Caki2 (cell line): Measurements from ENCODE around the gene COL4A3. TPM values are rescaled to one million over a fixed set of nuclear protein-coding genes. Genes with fewer than 3 reads are reported as not detected.
"Not testable (repeated sequence)": the region's sequence is repeated elsewhere in the genome, so short reads cannot be mapped to it uniquely, and the experiment has no call there.

ENCODE experiments used
- DNase-seq: peaks from one replicate; pipeline ENCODE4 v3.0.0-alpha.2; 2015; ENCODE audit warnings: low read depth
- in situ Hi-C: cut with HindIII; loops from 2 replicates; pipeline ENCODE4 v1.10.0; 2016; ENCODE audit warnings: low sequenced_read_pairs, low pct_unique_long_range_greater_than_20kb, mixed read lengths
- total RNA-seq: library from RNA; depleted of rRNA; stranded (reverse); fragments of >200 nt; shearing (Covaris generic); gene quantifications from 2 replicates; pipeline ENCODE4 v1.2.3, GENCODE V29; 2014; ENCODE audit warnings: low replicate concordance

COL4A3 gene
- total RNA-seq, 1 experiment from 2014 or later: 3.9 TPM

- in situ Hi-C loops: no loop called here
- peak; percentile 38 for DNase-seq
Measured at GRCh38 chr2:227153307-227153706, 11.1 kb upstream of the COL4A3 start.

DNA sequence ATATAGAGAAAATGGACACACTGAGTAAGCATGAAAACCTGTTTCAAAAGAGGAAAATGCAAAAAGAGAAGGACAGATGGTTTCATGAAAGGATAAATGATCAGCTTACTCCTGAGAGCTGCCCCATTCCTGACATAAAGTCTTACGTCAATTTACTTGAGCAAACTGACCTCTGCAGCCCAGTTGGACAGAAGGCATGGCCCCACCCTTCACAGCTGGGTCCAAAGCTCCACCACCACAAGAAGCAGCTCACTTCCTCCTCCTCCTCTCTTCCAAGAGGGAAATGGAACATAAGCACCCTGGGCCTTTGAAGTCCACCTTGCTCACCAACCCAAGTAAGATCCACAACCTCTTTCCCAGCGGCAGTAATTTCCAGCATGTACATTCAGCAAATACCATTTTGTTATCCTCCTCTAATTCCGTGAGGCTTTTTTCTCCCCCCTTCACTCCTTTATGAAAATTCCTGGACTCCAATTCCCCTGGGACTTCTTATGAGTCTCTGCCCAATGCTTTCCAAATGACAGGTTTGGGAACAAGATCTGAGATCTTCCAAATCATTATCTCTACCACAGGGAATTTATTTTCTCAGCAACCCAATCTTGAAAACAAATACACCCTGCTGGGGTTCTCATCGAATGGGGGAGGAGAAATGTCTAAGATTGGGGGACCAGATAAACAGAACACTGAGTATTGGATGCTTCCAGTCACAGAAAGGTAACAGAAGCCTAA lies 10.5 kb upstream of the COL4A3 start:
- DNase-seq: peak; percentile 19
- in situ Hi-C loops: no loop called here

DNA sequence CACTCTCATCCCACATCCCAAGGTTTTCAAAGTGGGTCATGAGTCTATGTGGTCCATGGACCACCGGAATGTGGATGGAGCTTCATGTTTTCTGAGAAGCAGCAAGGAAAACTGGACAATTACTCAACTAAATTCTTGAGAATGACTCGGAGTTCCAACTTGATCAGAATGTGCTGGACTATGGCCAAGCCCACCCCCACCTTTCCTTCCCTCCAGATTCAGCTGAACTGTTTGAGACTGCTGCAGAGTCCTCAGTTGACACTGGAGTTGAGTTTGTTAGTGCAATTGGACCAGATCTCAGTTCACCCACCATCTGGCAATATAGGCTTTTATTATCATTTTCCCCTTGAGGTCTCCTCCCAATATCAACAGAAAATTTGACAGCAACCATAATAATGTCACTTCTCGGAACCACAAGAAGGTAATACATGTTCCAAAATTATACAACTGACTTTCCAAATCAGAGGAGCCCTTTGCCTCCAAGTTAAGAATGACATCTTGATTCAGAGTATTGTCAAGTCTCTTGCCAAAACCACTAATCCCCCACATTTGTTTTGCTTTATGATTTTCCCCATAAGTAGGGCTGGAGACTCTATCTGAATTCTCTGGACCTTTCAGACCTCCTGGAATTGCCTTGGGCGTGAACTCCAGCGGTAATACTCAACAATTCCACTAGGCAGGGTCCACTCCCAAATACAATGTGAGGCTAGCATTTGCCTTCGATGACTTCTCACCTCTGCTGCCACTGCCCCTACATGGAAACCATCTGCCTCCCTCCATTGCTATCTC lies 9.2 kb upstream of the COL4A3 start:
- DNase-seq: peak; percentile 27
- in situ Hi-C loops: no loop called here

DNA sequence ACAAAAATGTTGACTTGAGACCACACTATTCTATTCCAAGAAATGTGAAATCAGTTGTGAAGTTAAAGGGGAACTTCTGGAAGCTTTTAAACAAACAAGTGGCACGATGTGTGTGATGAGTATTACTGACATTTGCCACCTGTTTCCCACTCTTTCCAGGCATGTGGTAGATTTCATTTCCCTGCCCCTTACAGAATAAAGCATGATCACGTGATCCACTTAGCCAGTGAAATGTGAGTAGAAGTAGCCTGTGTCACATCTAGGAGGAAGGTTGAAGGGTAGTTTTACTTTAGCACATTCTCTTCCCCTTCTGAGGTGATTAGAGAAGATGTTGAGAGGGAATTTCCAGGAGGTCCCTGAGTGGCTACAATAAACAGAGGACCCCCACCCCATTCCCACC lies 4.3 kb upstream of the COL4A3 start:
- no peak for DNase-seq
- in situ Hi-C loops: no loop called here

DNA sequence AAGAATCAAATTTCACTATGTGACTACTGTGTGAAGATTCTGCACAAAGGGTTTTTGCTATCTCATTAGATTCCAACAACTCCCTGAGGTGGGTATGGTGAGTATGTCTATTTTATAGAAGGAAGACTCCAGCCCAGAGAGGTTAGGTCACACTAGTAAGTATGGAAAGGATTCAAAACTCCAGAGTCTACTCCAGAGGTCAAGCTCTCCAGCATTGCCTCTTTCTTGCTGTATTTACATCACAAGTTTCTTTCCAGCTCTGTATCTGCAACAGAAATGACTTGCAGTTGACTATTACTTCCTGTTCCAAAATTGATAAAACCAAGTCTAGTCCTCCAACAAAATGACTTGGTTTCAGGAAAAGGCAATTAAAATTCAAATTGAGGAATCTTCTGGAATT lies 2.5 kb upstream of the COL4A3 start:
- in situ Hi-C loops: no loop called here
- DNase-seq: no peak

- no peak for DNase-seq
- in situ Hi-C loops: no loop called here
Measured at GRCh38 chr2:227163485-227163997, 883 bp upstream of the COL4A3 start.

DNA sequence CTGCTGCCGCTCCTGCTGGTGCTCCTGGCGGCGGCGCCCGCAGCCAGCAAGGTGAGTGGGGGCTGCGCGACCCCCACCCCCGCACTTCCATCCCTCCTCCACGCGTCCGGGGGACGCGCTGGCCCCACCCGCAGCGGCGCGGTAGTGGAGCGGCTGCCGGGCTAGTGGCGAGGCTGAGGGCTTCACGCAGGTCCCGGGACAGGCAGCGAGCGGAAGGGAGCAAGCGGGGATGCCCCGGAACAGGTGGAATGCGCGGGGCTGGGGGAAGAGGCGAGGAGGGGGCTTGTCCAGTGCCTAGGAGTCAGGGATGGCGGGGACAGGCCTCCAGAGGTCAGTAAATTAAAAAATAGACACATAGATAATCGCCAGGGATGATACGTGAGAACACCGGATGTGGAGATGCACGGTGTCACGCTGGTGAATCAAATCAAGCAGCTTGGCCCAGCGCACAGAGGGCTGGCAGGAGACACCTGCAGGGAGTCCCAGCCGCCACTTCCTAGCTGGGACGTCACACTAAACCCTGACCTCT lies 403 bp downstream of the COL4A3 start:
- in situ Hi-C loops: no loop called here
- peak; percentile 59 for DNase-seq

- DNase-seq, in situ Hi-C loops: not testable (repeated sequence)
Measured at GRCh38 chr2:227171779-227172178, 7.4 kb downstream of the COL4A3 start.

- in situ Hi-C loops: no loop called here
- DNase-seq: no peak
Measured at GRCh38 chr2:227177592-227178336, 13.3 kb downstream of the COL4A3 start.

DNA sequence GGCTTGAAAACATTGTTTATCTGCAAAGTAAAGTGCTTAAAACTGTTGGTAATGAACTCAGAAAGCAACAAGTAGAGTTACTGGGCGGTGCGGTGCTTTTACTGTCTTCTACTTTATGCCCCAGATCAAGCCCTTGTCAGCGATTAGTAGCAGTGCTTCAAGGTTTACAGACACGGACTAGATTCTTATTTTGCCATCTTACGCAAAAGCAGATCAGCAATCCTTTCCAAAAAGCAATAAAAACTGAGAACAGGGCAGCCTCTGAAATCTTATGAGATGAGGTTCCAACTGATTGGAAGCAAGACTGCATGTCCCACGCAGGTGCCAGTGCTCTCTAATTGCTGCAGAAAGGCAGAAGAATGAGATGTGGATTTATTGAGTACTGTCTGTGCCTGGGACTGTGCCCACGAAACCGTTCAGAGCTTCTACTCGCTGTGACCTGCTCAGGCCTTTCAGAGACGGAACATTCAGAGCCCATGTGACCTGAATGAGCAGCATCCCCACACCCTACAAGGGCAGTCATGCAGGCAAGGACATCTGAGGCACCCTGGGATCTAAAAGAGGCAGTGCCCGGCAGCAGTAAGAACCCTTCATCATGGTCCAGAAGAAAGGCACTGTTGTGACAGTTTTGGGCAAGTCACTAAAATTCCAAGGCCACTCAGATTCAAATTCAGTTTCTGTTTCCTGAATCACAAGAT lies 15.7 kb downstream of the COL4A3 start:
- in situ Hi-C loops: no loop called here
- peak; percentile 57 for DNase-seq

GRCh38 chr2:227180770-227181169 lies 16.3 kb downstream of the COL4A3 start:
- DNase-seq: no peak
- in situ Hi-C loops: no loop called here

DNA sequence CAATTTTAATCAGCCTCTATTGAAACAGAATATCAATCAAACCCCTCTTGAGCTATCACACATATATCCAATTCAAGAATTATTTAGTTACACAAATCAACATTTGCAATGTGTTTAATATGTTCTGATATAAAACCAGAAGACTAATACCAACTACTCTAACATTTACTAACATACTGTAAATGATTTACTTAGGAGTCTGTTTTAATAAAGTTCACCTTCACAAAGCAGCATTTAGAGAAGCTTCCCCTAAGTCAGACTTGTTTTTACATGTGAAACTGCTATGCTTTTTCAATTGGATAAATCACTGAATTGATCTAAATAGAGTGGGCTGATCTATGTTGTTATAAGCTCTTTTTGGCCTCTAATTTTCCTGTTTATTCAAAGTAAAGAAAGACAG lies 18.3 kb downstream of the COL4A3 start:
- DNase-seq: no peak
- in situ Hi-C loops: no loop called here

DNA sequence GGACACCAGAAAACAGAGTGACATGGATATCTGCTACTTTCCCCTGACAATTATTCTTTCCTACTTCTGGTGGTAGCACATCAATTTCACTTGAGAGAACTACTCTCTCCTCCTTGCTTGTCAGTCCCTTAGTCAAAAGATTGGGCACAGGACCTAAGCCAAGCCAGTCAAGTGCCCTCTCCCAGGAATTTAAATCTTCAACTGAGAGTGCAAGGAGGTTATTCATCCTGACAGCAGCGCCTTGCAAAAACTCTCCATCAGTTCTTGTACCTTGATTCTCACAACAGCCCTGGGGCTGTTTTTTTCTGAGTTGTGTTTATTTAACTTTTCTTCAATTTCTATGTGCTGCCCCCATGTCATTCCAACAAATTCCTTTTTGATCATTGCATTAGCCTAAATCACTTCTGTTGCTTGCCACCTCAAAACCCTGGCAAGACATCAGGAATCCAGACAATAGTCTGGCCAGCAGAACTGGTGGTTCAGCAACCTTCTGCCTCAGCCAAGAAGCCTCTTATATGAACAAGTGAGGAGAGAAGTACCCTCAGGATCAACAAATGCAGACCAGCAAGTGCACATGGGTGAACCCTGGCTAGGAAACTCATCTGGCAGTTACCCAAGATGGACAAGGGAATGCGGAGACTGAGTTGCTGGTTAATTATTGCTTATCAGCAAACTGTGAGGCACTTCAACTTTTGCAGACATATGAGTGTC lies 19.4 kb downstream of the COL4A3 start:
- in situ Hi-C loops: no loop called here
- peak; percentile 55 for DNase-seq

- no peak for DNase-seq
- in situ Hi-C loops: no loop called here
Measured at GRCh38 chr2:227185615-227186232, 21.3 kb downstream of the COL4A3 start.

GRCh38 chr2:227186751-227187150 lies 22.3 kb downstream of the COL4A3 start:
- in situ Hi-C loops: no loop called here
- no peak for DNase-seq

DNA sequence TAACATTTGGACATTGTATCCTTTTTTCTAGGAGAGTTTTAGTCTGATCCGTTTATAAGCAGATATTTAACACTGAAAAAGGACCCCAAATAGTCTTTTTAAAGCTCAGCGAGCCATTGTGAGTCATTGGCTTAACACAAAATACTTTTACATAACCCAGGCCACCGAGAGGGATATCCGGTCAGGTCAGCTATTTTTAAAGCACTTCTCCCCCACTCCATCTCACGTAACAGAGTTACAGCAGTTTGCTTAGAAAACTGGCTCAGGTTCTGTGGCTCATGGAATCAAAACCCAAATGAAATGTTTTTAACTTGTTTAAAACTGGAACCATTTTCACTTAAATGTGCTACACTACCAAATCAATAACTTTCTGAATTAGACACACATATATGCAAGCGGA lies 23.9 kb downstream of the COL4A3 start:
- in situ Hi-C loops: no loop called here
- DNase-seq: no peak

- no peak for DNase-seq
- in situ Hi-C loops: no loop called here
Measured at GRCh38 chr2:227191367-227191766, 26.9 kb downstream of the COL4A3 start.
